Glutamatergic neuron (in vitro differentiated cells): Measurements from ENCODE around the gene POLE. TPM values are rescaled to one million over a fixed set of nuclear protein-coding genes. Genes with fewer than 3 reads are reported as not detected.

ENCODE experiments used
- DNase-seq: peaks from one replicate; pipeline ENCODE4 v3.0.0; 2022
- H3K27ac Mint-ChIP-seq: one replicate; pipeline ENCODE4 v1.8.0; 2020; ENCODE audit warnings: mild to moderate bottlenecking, mixed read lengths, inconsistent platforms; ENCODE audit not compliant: unreplicated experiment
- H3K27me3 Mint-ChIP-seq: one replicate; pipeline ENCODE4 v1.8.0; 2020; ENCODE audit warnings: mild to moderate bottlenecking, moderate library complexity, mixed read lengths, inconsistent platforms; ENCODE audit not compliant: unreplicated experiment
- H3K36me3 Mint-ChIP-seq: one replicate; pipeline ENCODE4 v1.8.0; 2020; ENCODE audit warnings: mild to moderate bottlenecking, mixed read lengths, inconsistent platforms; ENCODE audit not compliant: unreplicated experiment
- H3K4me1 Mint-ChIP-seq: one replicate; pipeline ENCODE4 v1.8.0; 2020; ENCODE audit warnings: mild to moderate bottlenecking, low read depth, mixed read lengths, inconsistent platforms; ENCODE audit not compliant: unreplicated experiment
- H3K4me3 Mint-ChIP-seq: one replicate; pipeline ENCODE4 v1.8.0; 2020; ENCODE audit warnings: mild to moderate bottlenecking, mixed read lengths, inconsistent platforms; ENCODE audit not compliant: unreplicated experiment
- H3K9me3 Mint-ChIP-seq: one replicate; pipeline ENCODE4 v1.8.0; 2020; ENCODE audit warnings: mild to moderate bottlenecking, moderate library complexity, mixed read lengths, inconsistent platforms; ENCODE audit not compliant: unreplicated experiment
- CTCF ChIP-seq: fragments of 200-600 bp; sonication (generic); IDR thresholded peaks from one replicate; pipeline ENCODE4 v1.5.0; 2021; ENCODE audit not compliant: partially characterized antibody, unreplicated experiment
- total RNA-seq: library from RNA; stranded (reverse); fragmentation: NEBNext Ultra II Directional; extraction: Animal tissue kit (Norgen Biotek cat#: 25700); gene quantifications from one replicate; pipeline ENCODE4 v1.2.1, GENCODE V29; 2021; ENCODE audit not compliant: unreplicated experiment

POLE gene
- total RNA-seq, 1 donor from 2014 or later: 38.6 TPM

GRCh38 chr12:132727091-132727794 is 40.1 kb upstream of the POLE start:
- H3K4me1 Mint-ChIP-seq: peaks cover 19% of the 10 kb centered on the region
- H3K27ac Mint-ChIP-seq: no peak overlapping the region
- no peaks in the 10 kb centered on the region for H3K9me3 Mint-ChIP-seq
- H3K36me3 Mint-ChIP-seq: peaks cover 24% of the 10 kb centered on the region
- H3K4me3 Mint-ChIP-seq: no peak overlapping the region
- H3K27me3 Mint-ChIP-seq: peaks cover 6% of the 10 kb centered on the region
- no peak for DNase-seq
- no peak for TF ChIP-seq CTCF

- Mint-ChIP-seq H3K9me3 (no peaks in the 10 kb centered on the region), H3K27ac (no peak overlapping the region), H3K4me1 (peaks cover 19% of the 10 kb centered on the region), H3K4me3 (no peak overlapping the region), H3K36me3 (peaks cover 18% of the 10 kb centered on the region), H3K27me3 (peaks cover 9% of the 10 kb centered on the region)
- no peak for TF ChIP-seq CTCF
- DNase-seq: no peak
Measured at GRCh38 chr12:132726386-132726785, 39.2 kb upstream of the POLE start.

- no peak for TF ChIP-seq CTCF
- Mint-ChIP-seq H3K36me3 (peaks cover 12% of the 10 kb centered on the region), H3K27me3 (peaks cover 8% of the 10 kb centered on the region), H3K4me3 (no peak overlapping the region), H3K4me1 (peaks cover 16% of the 10 kb centered on the region), H3K9me3 (peaks cover 3% of the 10 kb centered on the region), H3K27ac (peak overlapping the region; percentile 82)
- no peak for DNase-seq
Measured at GRCh38 chr12:132724506-132725241, 37.5 kb upstream of the POLE start.

GRCh38 chr12:132723764-132724140 is 36.6 kb upstream of the POLE start:
- H3K36me3 Mint-ChIP-seq: peaks cover 9% of the 10 kb centered on the region
- TF ChIP-seq CTCF: no peak
- DNase-seq: no peak
- H3K27ac Mint-ChIP-seq: peak overlapping the region; percentile 55
- H3K27me3 Mint-ChIP-seq: peaks cover 7% of the 10 kb centered on the region
- H3K9me3 Mint-ChIP-seq: peaks cover 3% of the 10 kb centered on the region
- no peak overlapping the region for H3K4me3 Mint-ChIP-seq
- H3K4me1 Mint-ChIP-seq: peaks cover 15% of the 10 kb centered on the region

- Mint-ChIP-seq H3K4me1 (peaks cover 15% of the 10 kb centered on the region), H3K36me3 (peaks cover 6% of the 10 kb centered on the region), H3K27me3 (peaks cover 5% of the 10 kb centered on the region), H3K4me3 (no peak overlapping the region), H3K27ac (peak overlapping the region; percentile 55), H3K9me3 (peaks cover 3% of the 10 kb centered on the region)
- DNase-seq: no peak
- no peak for TF ChIP-seq CTCF
Measured at GRCh38 chr12:132723015-132723763, 36.0 kb upstream of the POLE start.
